Fibroblast of lung (primary cell): ENCODE measurements around the gene CERK. TPM values are rescaled to one million over a fixed set of nuclear protein-coding genes. Genes with fewer than 3 reads are reported as not detected.
"Not testable (repeated sequence)": the region's sequence is repeated elsewhere in the genome, so short reads cannot be mapped to it uniquely, and the experiment has no call there.

Experiments used
- DNase-seq, 2 donors: peaks; one replicate each; pipeline versions ENCODE4 v3.0.0 to v3.0.0-alpha.2; 2010; ENCODE audit warnings: low read depth in 2 of 2
- H2AFZ ChIP-seq: 2 replicates; pipeline ENCODE4 v1.5.1; 2012; ENCODE audit warnings: low read length, control low read depth, inconsistent platforms
- H3K27ac ChIP-seq: 2 replicates; pipeline ENCODE4 v1.5.1; 2011; ENCODE audit warnings: low read length, control low read depth; ENCODE audit not compliant: insufficient read depth
- H3K27me3 ChIP-seq: 2 replicates; pipeline ENCODE4 v1.5.1; 2011; ENCODE audit warnings: mild to moderate bottlenecking, low read length; ENCODE audit not compliant: control insufficient read depth, insufficient read depth
- H3K36me3 ChIP-seq: 2 replicates; pipeline ENCODE4 v1.5.1; 2011; ENCODE audit warnings: low read length; ENCODE audit not compliant: control insufficient read depth, insufficient read depth
- H3K4me1 ChIP-seq: 2 replicates; pipeline ENCODE4 v1.5.1; 2011; ENCODE audit warnings: low read length; ENCODE audit not compliant: control insufficient read depth, insufficient read depth; ENCODE audit errors: extremely low read depth
- H3K4me2 ChIP-seq: 2 replicates; pipeline ENCODE4 v1.5.1; 2011; ENCODE audit warnings: low read length, control low read depth; ENCODE audit not compliant: insufficient read depth; ENCODE audit errors: extremely low read depth
- H3K4me3 ChIP-seq, 4 experiments: fragments of 200-600 bp in 1 of 4; sonication (generic) in 1 of 4; replicated peaks in 1 of 4; 2 replicates each; pipeline ENCODE4 v1.5.1; 2011 to 2016; ENCODE audit warnings: low read length in 4 of 4, low read depth in 3 of 4, mild to moderate bottlenecking in 3 of 4, control low read depth in 2 of 4, inconsistent platforms in 1 of 4, mixed read lengths in 1 of 4; ENCODE audit not compliant: insufficient read depth in 1 of 4; ENCODE audit errors: control extremely low read depth in 1 of 4
- H3K79me2 ChIP-seq: 2 replicates; pipeline ENCODE4 v1.5.1; 2012; ENCODE audit warnings: mild to moderate bottlenecking, low read length, inconsistent platforms; ENCODE audit not compliant: control insufficient read depth, insufficient read depth
- H3K9ac ChIP-seq: 2 replicates; pipeline ENCODE4 v1.5.1; 2011; ENCODE audit warnings: mild to moderate bottlenecking, low read length, control low read depth; ENCODE audit not compliant: insufficient read depth
- H3K9me3 ChIP-seq: 2 replicates; pipeline ENCODE4 v1.5.1; 2012; ENCODE audit warnings: low read depth, low read length; ENCODE audit not compliant: control insufficient read depth, insufficient read depth
- H4K20me1 ChIP-seq: 2 replicates; pipeline ENCODE4 v1.5.1; 2011; ENCODE audit warnings: low read length; ENCODE audit not compliant: control insufficient read depth, insufficient read depth; ENCODE audit errors: extremely low read depth
- EZH2 ChIP-seq: IDR thresholded peaks from 2 replicates; pipeline ENCODE4 v1.5.1; 2012; ENCODE audit warnings: low read length, control low read depth, mild to moderate bottlenecking; ENCODE audit errors: missing control alignments
- polyA minus RNA-seq: library from RNA; depleted of rRNA, polyadenylated mRNA; stranded (reverse); fragments of >200 nt; gene quantifications from 2 replicates; pipeline ENCODE4 v1.2.3, GENCODE V29; 2011; ENCODE audit warnings: low replicate concordance
- polyA plus RNA-seq, 2 donors: library from polyadenylated mRNA; depleted of rRNA in 1 of 2; stranded (reverse) in 1 of 2; unstranded in 1 of 2; fragments of >200 nt; gene quantifications; 2 replicates each; pipeline ENCODE4 v1.2.1, GENCODE V29; 2011 to 2012; ENCODE audit warnings: missing spikeins in 1 of 2
- total RNA-seq: library from RNA; depleted of rRNA; stranded (reverse); fragments of >200 nt; gene quantifications from 2 replicates; pipeline ENCODE4 v1.2.1, GENCODE V29; 2014
- TF ChIP-seq, protein P1 (sequence below), 2 donors: IDR thresholded peaks in 1 of 2; conservative IDR thresholded peaks in 1 of 2; 1 replicate in 1 of 2; 2 replicates in 1 of 2; pipeline ENCODE4 v1.5.1; 2011 to 2012; ENCODE audit warnings: low read length in 2 of 2, control low read depth in 1 of 2, inconsistent platforms in 1 of 2, low read depth in 1 of 2, mild to moderate bottlenecking in 1 of 2

The CERK gene, protein sequence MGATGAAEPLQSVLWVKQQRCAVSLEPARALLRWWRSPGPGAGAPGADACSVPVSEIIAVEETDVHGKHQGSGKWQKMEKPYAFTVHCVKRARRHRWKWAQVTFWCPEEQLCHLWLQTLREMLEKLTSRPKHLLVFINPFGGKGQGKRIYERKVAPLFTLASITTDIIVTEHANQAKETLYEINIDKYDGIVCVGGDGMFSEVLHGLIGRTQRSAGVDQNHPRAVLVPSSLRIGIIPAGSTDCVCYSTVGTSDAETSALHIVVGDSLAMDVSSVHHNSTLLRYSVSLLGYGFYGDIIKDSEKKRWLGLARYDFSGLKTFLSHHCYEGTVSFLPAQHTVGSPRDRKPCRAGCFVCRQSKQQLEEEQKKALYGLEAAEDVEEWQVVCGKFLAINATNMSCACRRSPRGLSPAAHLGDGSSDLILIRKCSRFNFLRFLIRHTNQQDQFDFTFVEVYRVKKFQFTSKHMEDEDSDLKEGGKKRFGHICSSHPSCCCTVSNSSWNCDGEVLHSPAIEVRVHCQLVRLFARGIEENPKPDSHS
- 24.9 and 28.2 TPM in 2 replicates for total RNA-seq
- 19.5 and 23.8 TPM in 2 replicates for polyA plus RNA-seq
- polyA plus RNA-seq (2012) = 18.8 and 25.5 TPM in 2 replicates
- 40.7 and 44.1 TPM in 2 replicates for polyA minus RNA-seq

DNA sequence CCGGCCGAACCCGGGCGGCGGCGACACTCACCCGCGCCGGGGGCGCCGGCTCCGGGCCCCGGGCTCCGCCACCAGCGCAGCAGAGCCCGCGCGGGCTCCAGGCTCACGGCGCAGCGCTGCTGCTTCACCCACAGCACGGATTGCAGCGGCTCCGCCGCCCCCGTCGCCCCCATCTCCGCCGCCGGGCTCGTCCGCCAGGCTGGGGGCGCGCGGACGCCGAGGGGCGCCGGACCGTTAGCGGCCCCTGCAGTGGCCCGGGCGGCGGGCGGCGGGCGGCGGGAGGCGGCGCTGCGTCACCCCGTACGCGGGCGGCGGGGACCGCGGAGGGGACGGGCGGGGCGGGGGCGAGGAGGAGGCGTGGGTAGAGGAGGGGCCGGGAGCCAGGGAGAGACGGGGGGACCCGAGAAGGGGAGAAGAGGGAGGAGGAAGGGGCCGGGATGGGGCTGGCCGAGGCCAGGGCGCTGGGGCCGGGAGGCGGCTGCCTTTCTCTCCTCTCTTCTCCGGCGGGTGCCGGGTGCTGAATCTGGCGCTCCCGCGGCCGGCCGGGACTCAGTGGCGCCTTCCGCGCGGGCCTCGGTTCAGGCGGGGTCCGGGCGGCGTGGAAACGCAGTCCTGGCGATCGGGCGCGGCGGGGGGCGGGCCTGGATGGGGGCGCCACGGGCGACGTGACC, at the start of gene CERK:
Gene CERK, minus strand, starts transcription at position 277 of the 671 bp plus-strand sequence. Its CDS starts 104 bp downstream, at position 173.
- H3K4me1 ChIP-seq = peaks cover 13% of the 10 kb centered on the region
- H3K9me3 ChIP-seq = no peaks in the 10 kb centered on the region
- peak within 1 kb of the TSS; percentile 75 to 90 (median 78) for H3K4me3 ChIP-seq
- H3K9ac ChIP-seq = peak within 1 kb of the TSS; percentile 75
- no peaks in the 10 kb centered on the region for H3K27me3 ChIP-seq
- H3K27ac ChIP-seq = peak within 1 kb of the TSS; percentile 68
- H3K36me3 ChIP-seq = no peaks in the 10 kb centered on the region
- H3K79me2 ChIP-seq = peaks cover 37% of the 10 kb centered on the region
- TF ChIP-seq, protein P1, sequence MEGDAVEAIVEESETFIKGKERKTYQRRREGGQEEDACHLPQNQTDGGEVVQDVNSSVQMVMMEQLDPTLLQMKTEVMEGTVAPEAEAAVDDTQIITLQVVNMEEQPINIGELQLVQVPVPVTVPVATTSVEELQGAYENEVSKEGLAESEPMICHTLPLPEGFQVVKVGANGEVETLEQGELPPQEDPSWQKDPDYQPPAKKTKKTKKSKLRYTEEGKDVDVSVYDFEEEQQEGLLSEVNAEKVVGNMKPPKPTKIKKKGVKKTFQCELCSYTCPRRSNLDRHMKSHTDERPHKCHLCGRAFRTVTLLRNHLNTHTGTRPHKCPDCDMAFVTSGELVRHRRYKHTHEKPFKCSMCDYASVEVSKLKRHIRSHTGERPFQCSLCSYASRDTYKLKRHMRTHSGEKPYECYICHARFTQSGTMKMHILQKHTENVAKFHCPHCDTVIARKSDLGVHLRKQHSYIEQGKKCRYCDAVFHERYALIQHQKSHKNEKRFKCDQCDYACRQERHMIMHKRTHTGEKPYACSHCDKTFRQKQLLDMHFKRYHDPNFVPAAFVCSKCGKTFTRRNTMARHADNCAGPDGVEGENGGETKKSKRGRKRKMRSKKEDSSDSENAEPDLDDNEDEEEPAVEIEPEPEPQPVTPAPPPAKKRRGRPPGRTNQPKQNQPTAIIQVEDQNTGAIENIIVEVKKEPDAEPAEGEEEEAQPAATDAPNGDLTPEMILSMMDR (conservative IDR thresholded peaks at IDR 0.05 in 1 of 2, IDR thresholded peaks at IDR 0.05 in 1 of 2; ENCODE audit: low read depth in 1 of 2, low read length in 2 of 2) = no peak
- TF ChIP-seq EZH2 = no peak
- DNase-seq = peak; percentile 71 to 76
- H3K4me2 ChIP-seq = peak within 1 kb of the TSS; percentile 94
- peaks cover 4% of the 10 kb centered on the region for H4K20me1 ChIP-seq
- peak within 1 kb of the TSS; percentile 45 for H2AFZ ChIP-seq

DNA sequence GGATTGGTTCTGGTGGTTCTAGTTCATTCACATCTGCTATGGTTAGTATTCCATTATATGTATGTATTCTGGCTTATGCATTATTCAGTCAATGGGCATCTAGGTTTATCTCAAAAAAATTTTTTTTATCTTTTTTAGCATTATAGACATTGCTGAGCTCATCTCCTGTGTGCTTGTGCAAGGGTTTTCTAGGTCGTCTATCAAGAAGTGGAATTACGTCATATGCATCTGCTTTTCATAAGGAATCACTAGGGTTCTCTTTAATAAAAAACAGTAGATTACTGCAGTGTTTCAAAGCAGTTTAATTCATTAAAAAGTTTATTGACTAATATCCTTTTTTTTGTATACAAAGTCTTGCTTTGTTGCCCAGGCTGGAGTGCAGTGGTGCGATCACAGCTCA, 45.7 kb upstream of the CERK start:
- Histone ChIP-seq H3K4me3 (no peak overlapping the region), H3K79me2 (peaks cover 5% of the 10 kb centered on the region), H3K36me3 (no peaks in the 10 kb centered on the region), H3K27me3 (no peaks in the 10 kb centered on the region), H4K20me1 (no peaks in the 10 kb centered on the region), H3K4me2 (no peak overlapping the region), H2AFZ (no peak overlapping the region), H3K9ac (no peak overlapping the region), H3K27ac (no peak overlapping the region), H3K9me3 (no peaks in the 10 kb centered on the region), H3K4me1 (no peaks in the 10 kb centered on the region)
- TF ChIP-seq, protein P1 (conservative IDR thresholded peaks at IDR 0.05 in 1 of 2, IDR thresholded peaks at IDR 0.05 in 1 of 2; ENCODE audit: low read depth in 1 of 2, low read length in 2 of 2) = no peak
- TF ChIP-seq EZH2 = no peak
- no peak for DNase-seq

DNA sequence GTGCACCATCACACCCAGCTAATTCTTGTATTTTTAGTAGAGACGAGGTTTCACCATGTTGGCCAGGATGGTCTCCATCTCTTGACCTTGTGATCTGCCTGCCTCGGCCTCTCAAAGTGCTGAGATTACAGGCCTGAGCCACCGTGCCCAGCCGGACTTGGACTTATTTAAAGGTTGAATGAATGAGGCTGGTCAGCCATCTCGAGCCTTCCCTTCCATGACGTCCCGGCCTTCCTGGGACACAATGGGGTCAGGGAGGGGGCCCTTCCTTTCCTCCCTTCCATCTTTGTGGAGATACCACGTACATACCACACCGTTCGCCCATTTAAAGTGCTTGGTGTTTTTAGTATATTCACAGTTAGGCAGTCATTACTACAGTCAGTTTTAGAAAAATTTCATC, 44.1 kb upstream of the CERK start:
- not testable (repeated sequence) for H4K20me1 ChIP-seq, H3K27ac ChIP-seq, H3K4me3 ChIP-seq, DNase-seq, H3K36me3 ChIP-seq, H3K9ac ChIP-seq, H2AFZ ChIP-seq, H3K27me3 ChIP-seq, H3K4me2 ChIP-seq, H3K4me1 ChIP-seq, H3K9me3 ChIP-seq
- H3K79me2 ChIP-seq = peaks cover 11% of the 10 kb centered on the region
